Measurements from ENCODE around the gene KCNF1.

Gene KCNF1

GRCh38 chr2:10911291-10912075 lies at the start of gene KCNF1:
KCNF1 (plus strand) TSS chr2:10911934; CDS start chr2:10912427, 493 bp downstream.
- no peak for DNase-seq

- no peak for DNase-seq
Observed at GRCh38 chr2:10862330-10862729, 49.4 kb upstream of the KCNF1 start.

- DNase-seq = no peak
Observed at GRCh38 chr2:10863047-10863446, 48.7 kb upstream of the KCNF1 start.

- no peak for DNase-seq
Observed at GRCh38 chr2:10863837-10864236, 47.9 kb upstream of the KCNF1 start.

GRCh38 chr2:10864251-10864650 lies 47.5 kb upstream of the KCNF1 start:
- no peak for DNase-seq

GRCh38 chr2:10864861-10865636 lies 46.7 kb upstream of the KCNF1 start:
- no peak for DNase-seq

- DNase-seq = no peak
Observed at GRCh38 chr2:10865841-10866240, 45.9 kb upstream of the KCNF1 start.

- DNase-seq = no peak
Observed at GRCh38 chr2:10867692-10868420, 43.9 kb upstream of the KCNF1 start.

- no peak for DNase-seq
Observed at GRCh38 chr2:10868465-10869314, 43.0 kb upstream of the KCNF1 start.

GRCh38 chr2:10871978-10872377 lies 39.8 kb upstream of the KCNF1 start:
- DNase-seq = no peak

GRCh38 chr2:10873171-10873570 lies 38.6 kb upstream of the KCNF1 start:
- no peak for DNase-seq

- no peak for DNase-seq
Observed at GRCh38 chr2:10873790-10874437, 37.8 kb upstream of the KCNF1 start.

GRCh38 chr2:10875126-10875525 lies 36.6 kb upstream of the KCNF1 start:
- DNase-seq = no peak

- DNase-seq = no peak
Observed at GRCh38 chr2:10876394-10876793, 35.3 kb upstream of the KCNF1 start.

GRCh38 chr2:10876963-10877362 lies 34.8 kb upstream of the KCNF1 start:
- no peak for DNase-seq

GRCh38 chr2:10877651-10878111 lies 34.1 kb upstream of the KCNF1 start:
- DNase-seq = no peak

GRCh38 chr2:10878268-10878915 lies 33.3 kb upstream of the KCNF1 start:
- DNase-seq = no peak

- DNase-seq = no peak
Observed at GRCh38 chr2:10879159-10879558, 32.6 kb upstream of the KCNF1 start.

- DNase-seq = no peak
Observed at GRCh38 chr2:10879624-10880585, 31.8 kb upstream of the KCNF1 start.

Data from NCI-H446 treated with DMSO at 0.1 percent for 48 hours (cell line).